ENCODE data around the gene SETD5. TPM values are rescaled to one million over a fixed set of nuclear protein-coding genes. Genes with fewer than 3 reads are reported as not detected.

The SETD5 gene
- total RNA-seq, 3 donors from 2014 or later (not counting 1 experiment from before 2014, with no cell fraction given), result 106 to 154 (median 140) TPM

- H3K27me3 Mint-ChIP-seq (ENCODE audit: low read depth in 2 of 2), result no peaks in the 10 kb centered on the region
- Histone ChIP-seq H3K4me1 (ENCODE audit: control insufficient read depth, insufficient read depth, low read length) (no peaks in the 10 kb centered on the region), H3K36me3 (ENCODE audit: control insufficient read depth, insufficient read depth, low read length) (peaks cover 78% of the 10 kb centered on the region), H3K27me3 (ENCODE audit: control insufficient read depth, insufficient read depth, low read length) (no peaks in the 10 kb centered on the region), H3K27ac (ENCODE audit: low read length) (no peak overlapping the region), H3K4me3 (ENCODE audit: low read length) (no peak overlapping the region), H3K9me3 (ENCODE audit: control insufficient read depth, insufficient read depth, low read length) (no peaks in the 10 kb centered on the region)
- WGBS (ENCODE audit: insufficient coverage), result 98% methylated on average over 5 of the region's 6 CpGs
- no peak for DNase-seq
- ATAC-seq, result no peak
- no peak for TF ChIP-seq CTCF (IDR thresholded peaks at IDR 0.05)
- intact Hi-C loops (cut with micrococcal nuclease), result no loop called here
- H3K4me1 Mint-ChIP-seq, result peaks cover 0 to 5% of the 10 kb centered on the region in 2 donors
- H3K9me3 Mint-ChIP-seq, result no peaks in the 10 kb centered on the region
- no peak overlapping the region for H3K27ac Mint-ChIP-seq
- H3K36me3 Mint-ChIP-seq, result peaks cover 42% of the 10 kb centered on the region
- no peak overlapping the region for H3K4me3 Mint-ChIP-seq
Observed at GRCh38 chr3:9474482-9474881, 77.1 kb downstream of the SETD5 start.

- no peaks in the 10 kb centered on the region for H3K27me3 Mint-ChIP-seq (ENCODE audit: low read depth in 2 of 2)
- peaks cover 27% of the 10 kb centered on the region for H3K36me3 Mint-ChIP-seq
- Histone ChIP-seq H3K4me1 (ENCODE audit: control insufficient read depth, insufficient read depth, low read length) (no peaks in the 10 kb centered on the region), H3K27ac (ENCODE audit: low read length) (no peak overlapping the region), H3K27me3 (ENCODE audit: control insufficient read depth, insufficient read depth, low read length) (no peaks in the 10 kb centered on the region), H3K36me3 (ENCODE audit: control insufficient read depth, insufficient read depth, low read length) (peaks cover 77% of the 10 kb centered on the region), H3K4me3 (ENCODE audit: low read length) (no peak overlapping the region), H3K9me3 (ENCODE audit: control insufficient read depth, insufficient read depth, low read length) (no peaks in the 10 kb centered on the region)
- intact Hi-C loops (cut with micrococcal nuclease), result no loop called here
- no peak overlapping the region for H3K4me3 Mint-ChIP-seq
- WGBS (ENCODE audit: insufficient coverage), result 100% methylated on average over 5 of the region's 5 CpGs
- ATAC-seq, result no peak
- DNase-seq, result no peak
- no peak overlapping the region for H3K27ac Mint-ChIP-seq
- TF ChIP-seq CTCF (IDR thresholded peaks at IDR 0.05), result no peak
- no peaks in the 10 kb centered on the region for H3K9me3 Mint-ChIP-seq
- H3K4me1 Mint-ChIP-seq, result no peaks in the 10 kb centered on the region
Observed at GRCh38 chr3:9476935-9477334, 79.5 kb downstream of the SETD5 start.

GRCh38 chr3:9480265-9480664, 82.8 kb downstream of the SETD5 start:
- Mint-ChIP-seq H3K9me3 (no peaks in the 10 kb centered on the region), H3K27ac (no peak overlapping the region), H3K4me1 (no peaks in the 10 kb centered on the region), H3K27me3 (ENCODE audit: low read depth in 2 of 2) (no peaks in the 10 kb centered on the region), H3K4me3 (no peak overlapping the region), H3K36me3 (peaks cover 2% of the 10 kb centered on the region)
- intact Hi-C loops (cut with micrococcal nuclease), result no loop called here
- Histone ChIP-seq H3K4me3 (ENCODE audit: low read length) (no peak overlapping the region), H3K27ac (ENCODE audit: low read length) (no peak overlapping the region), H3K9me3 (ENCODE audit: control insufficient read depth, insufficient read depth, low read length) (no peaks in the 10 kb centered on the region), H3K27me3 (ENCODE audit: control insufficient read depth, insufficient read depth, low read length) (no peaks in the 10 kb centered on the region), H3K4me1 (ENCODE audit: control insufficient read depth, insufficient read depth, low read length) (no peaks in the 10 kb centered on the region), H3K36me3 (ENCODE audit: control insufficient read depth, insufficient read depth, low read length) (peaks cover 46% of the 10 kb centered on the region)
- TF ChIP-seq CTCF (IDR thresholded peaks at IDR 0.05), result no peak
- DNase-seq (no peak), ATAC-seq (no peak)
- WGBS (ENCODE audit: insufficient coverage), result no CpG with 5 or more reads among the region's 1 CpG

- DNase-seq, result no peak
Observed at GRCh38 chr3:9485248-9485647, 87.8 kb downstream of the SETD5 start.

More at GRCh38 chr3:9485248-9485647, 87.8 kb downstream of the SETD5 start:
- Histone ChIP-seq H3K4me3 (ENCODE audit: low read length) (no peak overlapping the region), H3K36me3 (ENCODE audit: control insufficient read depth, insufficient read depth, low read length) (peaks cover 13% of the 10 kb centered on the region), H3K9me3 (ENCODE audit: control insufficient read depth, insufficient read depth, low read length) (no peaks in the 10 kb centered on the region), H3K27ac (ENCODE audit: low read length) (no peak overlapping the region), H3K27me3 (ENCODE audit: control insufficient read depth, insufficient read depth, low read length) (no peaks in the 10 kb centered on the region), H3K4me1 (ENCODE audit: control insufficient read depth, insufficient read depth, low read length) (no peaks in the 10 kb centered on the region)
- ATAC-seq, result no peak
- 100% methylated on average over 1 of the region's 1 CpG for WGBS (ENCODE audit: insufficient coverage)
- H3K27ac Mint-ChIP-seq, result peak overlapping the region in 1 of 2 donors; percentile 26
- H3K27me3 Mint-ChIP-seq (ENCODE audit: low read depth in 2 of 2), result no peaks in the 10 kb centered on the region
- peaks cover 0 to 3% of the 10 kb centered on the region in 2 donors for H3K9me3 Mint-ChIP-seq
- H3K4me1 Mint-ChIP-seq, result no peaks in the 10 kb centered on the region
- no peak overlapping the region for H3K4me3 Mint-ChIP-seq
- no peaks in the 10 kb centered on the region for H3K36me3 Mint-ChIP-seq
- no peak for TF ChIP-seq CTCF (IDR thresholded peaks at IDR 0.05)
- intact Hi-C loops (cut with micrococcal nuclease), result no loop called here
